SKM-1 (cell line): Measurements from ENCODE around the gene AKNA.

Source experiments
- DNase-seq: peaks from one replicate; lab custom pipeline; 2025; ENCODE audit not compliant: unreplicated experiment; lab: John Stamatoyannopoulos, UW

Gene AKNA

DNA sequence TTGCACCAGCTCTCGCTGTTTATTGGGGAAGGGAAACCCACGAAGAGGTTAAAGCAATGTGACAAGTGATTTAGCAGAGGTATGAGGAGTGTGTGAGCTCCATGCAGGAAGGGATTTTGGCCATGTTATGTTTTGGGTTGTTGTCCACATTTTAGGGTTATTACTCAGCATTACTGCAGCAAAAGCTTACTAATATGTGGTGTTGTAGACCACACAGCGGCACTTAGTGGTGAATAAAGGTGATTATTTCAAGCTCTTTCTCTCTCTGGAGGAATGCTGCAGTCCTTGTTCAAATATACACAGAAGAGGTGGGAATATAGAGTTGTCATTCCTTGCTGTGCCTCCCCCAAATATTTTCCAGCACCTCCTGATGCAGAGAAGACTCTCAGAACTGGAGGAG is 29.7 kb upstream of the AKNA start:
- DNase-seq: no peak

DNA sequence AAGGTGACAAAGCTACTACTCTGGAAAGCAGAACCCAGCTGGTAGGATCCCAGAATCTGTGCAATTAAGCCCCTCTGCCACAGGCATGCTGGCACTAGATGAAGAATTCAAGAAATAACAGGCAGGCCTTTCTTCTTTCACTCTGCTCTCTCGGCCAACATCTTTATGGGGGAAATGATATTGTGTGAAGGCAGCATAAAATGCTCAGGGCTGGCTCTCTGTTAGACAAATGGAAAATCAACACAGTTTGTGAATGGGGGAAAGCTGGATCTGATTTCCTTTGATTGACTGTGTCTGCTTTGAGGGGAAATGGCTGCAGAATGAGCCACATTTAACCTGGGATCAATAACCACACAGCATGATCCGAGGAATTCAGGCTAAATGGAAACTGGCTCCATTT is 29.1 kb upstream of the AKNA start:
- no peak for DNase-seq

DNA sequence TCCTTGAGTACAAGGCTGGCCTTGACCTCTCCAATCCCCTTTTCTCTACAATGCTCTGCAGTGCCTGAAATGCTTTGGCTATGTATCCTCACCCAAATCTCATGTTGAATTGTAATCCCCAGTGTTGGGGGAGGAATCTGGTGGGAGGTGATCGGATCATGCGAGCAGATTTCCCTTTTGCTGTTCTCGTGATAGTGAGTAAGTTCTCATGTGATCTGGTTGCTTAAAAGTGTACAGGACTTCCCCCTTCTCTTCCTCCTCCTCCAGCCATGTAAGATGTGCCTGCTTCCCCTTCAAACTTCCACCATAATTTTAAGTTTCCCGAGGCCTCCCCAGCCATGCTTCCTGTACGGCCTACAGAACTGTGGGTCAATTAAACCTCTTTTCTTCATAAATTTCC is 28.5 kb upstream of the AKNA start:
- DNase-seq: no peak

DNA sequence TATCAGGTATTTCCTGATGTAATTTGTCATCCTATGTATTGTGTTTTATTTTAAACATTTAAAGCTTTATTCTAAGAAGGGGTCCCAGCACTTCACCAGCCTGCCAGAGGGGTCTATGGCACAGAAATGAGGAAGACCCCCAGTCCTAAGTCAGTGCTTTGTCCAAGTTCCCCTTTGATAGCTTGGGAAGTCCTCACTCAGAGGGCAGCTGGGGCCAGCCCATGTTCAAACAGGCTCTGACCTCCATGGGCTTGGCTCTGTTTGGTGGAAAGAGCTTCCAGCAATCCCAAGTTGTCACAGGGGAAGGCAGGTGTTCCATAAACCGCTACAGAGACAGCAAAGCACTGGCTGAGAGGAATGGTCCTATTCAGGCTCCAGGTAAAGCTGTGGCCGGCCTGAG is 26.6 kb upstream of the AKNA start:
- no peak for DNase-seq

DNA sequence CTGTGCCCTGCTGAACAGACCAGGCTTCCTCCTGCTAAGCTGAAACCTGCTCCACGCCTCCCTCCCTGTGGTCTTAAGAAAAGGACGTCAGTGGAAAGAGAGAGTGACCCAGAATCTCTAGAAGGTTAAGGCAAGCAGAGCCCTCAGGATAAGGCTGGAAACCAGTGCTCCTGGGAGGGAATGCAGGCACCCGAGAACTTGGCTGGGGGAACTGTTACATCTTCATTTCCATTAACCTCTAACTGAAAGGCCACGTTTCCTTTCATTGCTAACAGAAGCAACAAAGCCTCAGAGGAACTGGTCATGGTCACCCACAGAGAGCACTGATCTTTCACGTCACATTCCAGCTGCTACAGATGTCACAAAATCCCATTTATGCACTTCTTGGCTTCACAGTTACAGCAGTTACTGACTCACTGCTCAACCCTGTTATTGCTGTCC is 26.1 kb upstream of the AKNA start:
- DNase-seq: no peak

DNA sequence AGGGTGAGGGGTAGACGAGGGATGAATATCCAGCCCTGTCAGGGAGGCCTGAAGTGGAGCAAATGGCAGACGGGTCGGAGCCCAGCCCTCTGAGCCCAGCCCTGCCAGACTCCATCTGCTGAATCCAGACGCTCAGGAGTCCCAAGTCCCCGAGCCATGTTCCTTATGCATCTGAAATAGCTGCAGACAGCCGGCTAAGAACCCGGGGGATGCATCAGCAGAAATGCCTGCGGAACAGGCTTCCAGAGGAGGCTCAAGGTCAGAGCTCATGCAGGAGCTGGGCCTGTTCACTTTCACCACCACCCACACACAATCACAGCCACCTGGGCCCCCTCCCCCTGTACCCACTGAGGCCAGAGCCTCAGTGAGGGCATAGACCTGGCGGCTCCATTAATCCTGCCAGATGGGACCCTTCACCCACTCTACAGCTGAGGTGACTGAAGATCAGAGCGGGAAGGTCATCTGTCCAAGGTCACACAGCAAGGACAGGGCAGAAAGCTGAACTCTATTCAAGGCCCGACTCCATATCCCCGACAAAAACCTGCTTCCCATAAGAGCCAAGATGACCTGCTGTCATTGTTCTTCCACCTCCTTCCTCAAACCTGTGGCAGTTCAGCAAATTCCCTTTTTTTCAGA is 24.4 kb upstream of the AKNA start:
- no peak for DNase-seq

DNA sequence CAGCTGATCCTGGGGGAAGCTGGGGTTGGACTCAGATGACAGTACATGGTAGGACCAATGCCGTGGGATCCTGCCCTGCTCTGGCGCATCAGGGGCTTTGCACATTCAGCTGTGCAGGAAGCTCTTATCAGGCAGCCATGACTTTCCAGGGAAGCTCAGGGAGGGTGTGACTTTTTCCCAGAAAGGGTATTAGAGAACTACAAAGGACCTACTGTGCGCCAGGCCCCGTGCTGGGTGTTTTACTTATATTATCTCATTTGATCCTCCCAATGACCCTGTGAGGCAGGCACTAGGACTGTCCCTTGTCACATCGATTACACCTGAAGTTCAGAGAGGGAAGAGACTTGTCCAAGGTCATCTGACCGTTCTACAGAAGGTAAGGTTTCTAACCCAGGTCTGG is 23.7 kb upstream of the AKNA start:
- no peak for DNase-seq

DNA sequence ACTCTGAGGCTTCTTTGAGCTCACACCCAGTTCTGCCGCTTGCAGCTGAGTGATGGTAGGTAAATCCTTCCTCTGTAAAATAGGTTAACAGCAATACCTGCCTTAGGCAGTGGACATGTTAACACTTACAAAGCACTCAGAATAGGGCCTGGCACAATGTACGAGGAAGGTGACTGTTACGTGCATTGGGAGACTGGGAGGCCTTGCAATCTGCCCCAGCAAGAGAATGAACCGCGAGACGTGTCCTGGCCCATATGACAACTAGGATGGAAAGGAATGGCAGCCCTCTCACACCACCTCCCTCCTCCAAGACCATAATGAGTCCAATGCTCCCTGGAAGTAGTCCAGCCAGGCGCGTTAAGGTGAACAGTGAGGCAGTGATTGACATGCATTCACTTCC is 23.1 kb upstream of the AKNA start:
- DNase-seq: no peak

DNA sequence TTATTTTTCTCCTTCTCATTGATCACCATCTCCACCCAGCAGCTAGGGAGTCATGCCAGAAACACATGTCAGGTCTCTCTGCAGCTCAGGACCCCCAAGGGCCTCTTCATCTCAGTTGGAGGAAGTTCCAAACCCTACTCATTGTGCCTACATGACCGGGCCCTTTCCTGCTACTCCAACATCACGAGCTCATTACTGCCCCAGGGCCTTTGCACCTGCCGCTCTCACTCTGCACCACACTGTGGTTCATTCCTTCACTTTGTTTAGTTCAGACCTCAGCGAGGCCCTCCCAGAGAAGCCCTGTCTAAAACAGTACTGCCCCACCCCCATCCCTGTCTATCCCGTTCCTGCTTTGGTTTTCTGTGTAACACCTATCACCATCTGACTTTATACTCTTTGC is 22.1 kb upstream of the AKNA start:
- no peak for DNase-seq

DNA sequence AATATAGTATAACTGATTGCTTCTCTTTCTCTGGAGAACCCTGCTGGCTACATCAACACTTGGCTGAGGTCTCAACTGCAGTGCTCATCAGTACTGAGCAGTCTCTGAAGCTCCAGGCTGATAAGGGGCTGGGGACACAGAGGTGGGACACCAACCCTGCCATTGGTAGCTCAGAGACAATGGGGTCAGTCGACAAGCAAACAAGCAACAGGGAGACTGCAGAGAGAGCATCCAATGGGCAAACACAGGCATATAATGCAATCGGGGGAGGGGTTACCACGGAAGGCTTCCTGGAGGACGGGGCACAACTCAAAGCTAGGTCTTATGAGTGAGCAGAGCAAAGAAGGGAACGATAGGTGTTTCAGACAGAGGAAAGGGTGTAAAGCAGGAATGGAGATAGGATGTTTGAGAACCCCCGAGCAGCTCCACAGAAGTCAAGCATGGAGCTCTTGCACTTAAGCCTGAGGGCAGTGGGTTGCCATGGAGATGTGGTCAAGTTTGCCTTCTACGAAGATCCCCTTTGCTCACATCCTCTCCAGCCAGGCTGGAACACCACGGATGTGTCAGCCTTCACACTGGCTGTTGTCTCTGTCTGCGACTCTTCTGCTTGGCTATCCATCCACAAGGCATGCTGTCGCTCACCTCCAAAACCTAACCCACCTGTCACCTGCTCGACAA is 21.5 kb upstream of the AKNA start:
- no peak for DNase-seq

DNA sequence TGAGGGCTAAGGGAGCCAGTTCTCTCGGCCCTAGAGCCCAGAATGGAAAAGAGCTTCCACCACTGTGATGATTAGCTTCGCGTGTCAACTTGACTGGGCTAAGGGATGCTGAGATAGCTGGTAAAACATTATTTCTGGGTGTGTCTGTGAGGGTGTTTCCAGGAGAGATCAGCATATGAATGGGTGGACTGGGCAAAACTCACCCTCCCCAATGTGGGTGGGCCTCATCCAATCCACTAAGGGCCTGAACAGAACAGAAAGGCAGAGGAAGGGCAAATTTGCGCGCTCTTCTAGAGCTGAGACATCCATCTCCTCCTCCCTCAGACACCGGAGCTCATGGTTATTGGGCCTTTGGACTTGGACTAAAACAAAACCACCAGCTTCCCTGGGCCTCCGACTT is 20.9 kb upstream of the AKNA start:
- DNase-seq: no peak

DNA sequence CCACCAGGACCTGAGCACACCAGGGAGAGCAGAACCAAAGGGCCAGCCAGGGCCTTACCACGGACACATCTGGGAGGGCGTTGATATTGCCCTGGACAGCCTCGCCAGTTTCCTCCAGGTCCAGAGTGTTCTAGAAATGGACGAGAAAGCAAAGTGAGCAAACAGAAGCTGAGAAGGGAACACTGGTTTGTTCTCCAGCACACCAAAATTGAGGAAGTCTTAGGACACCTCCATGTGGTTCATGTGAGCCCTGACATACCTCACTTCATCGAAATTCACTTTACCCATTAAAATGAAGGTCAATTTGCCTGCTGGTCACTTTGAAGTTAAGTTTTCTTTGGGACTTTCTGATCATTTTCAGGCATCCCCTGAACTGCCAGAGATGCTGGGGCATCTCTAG is 20.1 kb upstream of the AKNA start:
- DNase-seq: no peak

DNA sequence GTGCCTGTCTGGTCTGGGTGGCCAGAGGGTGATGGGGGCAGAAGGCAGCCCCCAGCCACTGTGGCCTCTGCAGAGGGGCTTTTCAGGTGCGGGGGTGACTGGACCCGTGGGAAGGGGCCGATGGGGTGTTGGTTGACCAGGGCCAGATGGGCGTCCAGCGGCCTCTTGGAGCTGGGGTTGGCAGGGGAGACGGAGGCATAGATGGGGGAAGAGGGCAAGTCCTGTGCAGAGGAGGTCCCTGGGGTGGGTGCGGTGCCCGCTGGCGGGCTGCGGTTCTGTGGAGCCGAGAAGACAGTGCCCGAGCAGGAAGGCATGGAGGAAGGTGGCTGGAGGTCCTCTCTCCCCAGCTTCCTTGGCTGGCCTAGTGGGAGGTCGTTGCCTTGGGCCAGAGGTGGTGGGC is 18.7 kb upstream of the AKNA start:
- no peak for DNase-seq

DNA sequence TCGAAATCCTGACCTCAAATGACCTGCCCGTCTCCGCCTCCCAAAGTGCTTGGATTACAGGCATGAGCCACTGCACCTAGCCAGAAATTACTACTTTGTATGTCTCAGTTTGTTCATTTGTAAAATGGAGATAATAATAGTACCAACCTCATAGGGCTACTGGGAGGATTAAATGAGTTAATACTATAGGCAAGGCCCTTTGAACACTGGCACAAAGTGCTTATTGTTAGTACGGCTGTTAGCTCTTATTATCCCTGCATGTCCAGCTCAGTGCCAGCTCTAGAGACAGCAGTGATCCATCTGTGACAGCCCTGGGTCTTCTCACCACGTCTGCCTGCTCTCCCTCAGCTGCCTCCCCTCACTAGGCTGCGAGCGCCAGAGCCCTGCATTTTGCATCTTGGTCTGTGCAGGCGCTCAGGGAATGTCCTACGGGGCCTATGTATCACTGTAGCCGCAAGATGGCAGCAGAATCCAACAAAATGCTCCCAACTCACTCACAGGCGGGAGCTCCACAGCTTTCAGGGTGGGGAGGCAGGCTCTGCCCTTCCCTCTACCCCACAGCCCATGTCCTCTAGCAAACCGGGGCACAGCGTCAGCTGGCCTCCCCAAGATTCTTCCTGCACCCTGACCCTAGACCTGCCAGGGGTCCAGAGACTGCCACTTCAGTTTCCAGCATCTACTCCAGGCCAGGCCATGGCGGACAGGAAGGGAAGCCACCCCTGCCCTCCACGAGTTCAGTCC is 17.7 kb upstream of the AKNA start:
- no peak for DNase-seq

DNA sequence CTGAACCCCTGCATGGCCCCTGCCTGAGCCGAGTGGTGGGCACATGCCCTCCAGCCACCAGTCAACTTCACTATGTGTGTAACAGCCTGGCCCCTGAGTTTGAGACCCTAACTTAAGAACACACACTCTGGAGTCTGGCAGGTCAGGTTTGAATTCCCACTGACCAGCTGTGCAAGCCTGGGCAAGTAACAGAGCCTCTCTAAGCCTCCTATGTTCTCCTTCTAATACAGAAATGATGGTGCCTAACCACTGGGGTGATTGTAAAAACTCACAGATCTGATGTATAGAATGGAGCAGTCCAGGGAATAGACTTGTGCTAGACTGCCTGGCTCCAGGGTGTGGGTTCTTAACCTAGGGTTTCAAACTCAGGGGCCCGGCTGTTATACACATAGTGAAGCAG is 16.7 kb upstream of the AKNA start:
- DNase-seq: no peak

DNA sequence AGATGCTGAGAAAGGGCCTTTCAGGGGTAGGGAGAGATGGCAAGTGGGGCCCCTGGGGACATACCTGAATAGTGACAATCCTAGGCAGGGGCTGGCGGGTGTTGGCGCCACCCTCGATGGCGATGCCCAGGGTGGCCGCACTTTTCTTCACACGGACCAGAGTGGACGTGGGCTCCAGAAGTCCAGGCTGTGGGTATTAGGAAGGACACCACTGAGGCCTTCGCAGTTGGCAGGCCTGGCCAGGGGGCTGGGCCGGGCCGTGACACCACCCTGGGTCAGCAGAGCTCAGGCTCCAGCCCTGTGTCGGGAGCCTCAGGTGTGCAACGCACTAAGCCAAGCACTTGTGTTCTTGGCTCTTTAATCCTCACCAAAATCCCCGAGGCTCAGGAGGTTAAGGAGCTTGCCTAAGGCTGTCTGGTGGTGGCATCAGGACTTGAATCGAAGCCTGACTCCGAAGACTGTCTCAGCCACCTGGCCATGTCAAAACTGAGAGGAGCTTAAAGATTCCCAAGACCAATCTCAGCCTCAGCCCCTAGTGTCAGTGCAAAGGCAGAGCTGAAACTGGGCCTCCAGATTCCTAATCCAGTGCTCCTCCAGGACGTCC is 15.5 kb upstream of the AKNA start:
- DNase-seq: no peak

DNA sequence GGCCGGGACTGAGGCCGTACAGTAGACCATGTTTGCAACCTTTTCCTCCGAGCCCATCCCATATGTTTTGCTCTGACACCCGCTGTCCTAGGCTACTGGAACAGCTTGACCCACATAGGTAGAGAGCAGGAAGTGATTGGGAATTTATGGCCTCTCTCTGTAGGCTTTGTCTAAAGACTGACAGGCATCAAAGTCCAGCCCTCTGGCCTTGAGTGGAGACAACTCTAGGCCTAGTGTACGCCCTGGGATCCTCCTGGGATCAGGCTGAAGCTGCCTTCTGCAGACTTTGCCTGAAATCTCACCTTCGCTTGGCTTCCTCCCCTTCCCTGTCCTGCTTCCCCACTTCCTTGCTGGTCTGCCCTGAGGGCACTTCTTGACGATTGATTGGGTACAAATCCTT is 13.6 kb upstream of the AKNA start:
- DNase-seq: no peak

DNA sequence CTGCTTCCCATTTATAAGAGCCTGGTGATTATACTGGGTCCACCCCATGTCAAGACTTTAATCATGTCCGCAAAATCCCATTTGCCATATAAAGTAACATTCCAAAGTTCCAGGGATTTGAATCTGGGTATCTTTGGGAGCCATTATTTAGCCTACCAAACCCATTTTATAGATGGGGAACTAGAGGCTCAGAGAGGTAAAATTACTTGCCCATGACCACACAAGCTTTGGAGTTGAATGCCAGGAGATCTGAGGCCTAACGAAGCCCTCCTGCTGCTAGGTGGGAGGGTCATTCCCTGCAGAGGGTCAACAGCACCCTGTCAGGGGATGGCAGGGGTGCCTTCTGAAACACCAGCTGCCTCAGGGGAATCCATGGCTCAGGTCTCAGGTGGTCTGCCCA is 13.0 kb upstream of the AKNA start:
- no peak for DNase-seq

DNA sequence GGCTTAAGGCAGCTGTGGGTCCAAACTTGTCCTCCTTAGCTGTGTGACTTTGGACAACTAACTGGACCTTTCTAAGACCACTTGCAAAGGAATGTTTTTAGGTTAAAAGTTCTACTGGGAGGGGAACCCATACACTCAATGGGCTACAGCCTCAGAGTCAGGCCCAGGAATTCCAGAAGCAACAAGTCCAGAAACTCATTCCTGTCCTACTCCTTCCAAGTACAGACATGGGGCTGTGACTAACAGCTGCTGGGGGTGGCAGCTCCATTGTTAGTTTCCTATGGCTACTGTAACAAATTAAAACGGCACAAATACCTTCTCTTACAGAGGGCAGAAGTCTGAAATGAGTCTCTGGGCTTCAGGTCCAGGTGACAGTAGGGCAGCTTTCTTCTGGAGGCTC is 12.4 kb upstream of the AKNA start:
- DNase-seq: no peak

DNA sequence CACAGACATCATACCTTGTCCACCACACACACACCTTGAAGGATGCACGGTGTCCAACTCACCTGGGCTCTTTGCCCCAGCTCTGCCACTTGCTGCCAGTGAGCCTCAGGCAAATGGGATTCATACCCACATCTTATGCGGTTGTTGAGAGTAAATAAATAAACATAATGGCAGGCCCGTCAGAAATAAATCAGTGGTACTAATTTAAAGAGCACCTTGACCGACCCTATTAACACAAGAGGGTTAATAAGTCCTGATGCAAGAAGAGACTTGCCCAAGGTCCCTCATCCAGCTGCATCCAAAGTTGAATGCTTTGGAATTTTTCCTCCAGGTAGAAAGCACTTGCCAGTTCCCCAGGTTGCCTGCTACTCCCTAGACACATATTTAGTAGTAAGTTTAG is 11.6 kb upstream of the AKNA start:
- DNase-seq: no peak

DNA sequence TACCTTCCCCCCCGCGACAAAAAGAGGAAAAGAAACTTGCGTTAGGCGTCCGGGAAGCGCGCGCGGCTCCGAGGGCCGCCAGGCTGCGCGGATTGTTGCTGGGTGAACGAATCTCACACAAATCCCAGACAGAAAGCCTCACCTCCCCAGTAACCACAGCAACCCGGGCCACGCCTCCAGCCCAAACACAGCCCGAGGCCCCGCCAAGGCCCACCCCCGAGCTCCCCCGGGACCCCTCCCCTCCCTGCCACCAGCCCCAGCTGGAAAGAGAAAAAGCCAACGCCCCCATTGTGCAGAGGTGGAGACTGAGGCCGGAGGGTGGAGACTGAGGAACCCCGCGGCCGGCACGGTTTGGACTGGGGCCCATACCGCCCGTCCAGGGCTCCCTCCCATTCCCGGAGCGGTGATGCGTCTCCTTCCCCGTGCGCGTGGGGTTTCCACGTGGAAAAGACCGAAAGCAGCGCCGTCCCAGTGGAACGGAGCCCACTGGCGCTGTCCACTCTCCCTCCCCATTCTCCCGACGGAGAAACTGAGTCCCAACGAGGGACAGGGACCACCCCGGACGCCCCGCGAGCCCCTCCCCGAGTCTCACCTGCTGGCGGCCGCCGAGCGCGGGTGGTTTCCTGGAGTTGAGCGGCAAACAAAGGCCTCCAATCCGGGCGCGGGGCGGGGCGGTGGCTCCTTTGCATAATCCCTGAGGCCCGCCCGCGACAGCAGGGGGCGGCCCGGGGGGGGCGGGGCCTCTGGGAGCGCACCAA is 10.2 kb upstream of the AKNA start:
- peak; percentile 48 for DNase-seq
